SK-N-SH (cell line): ENCODE data around the gene R3HCC1L.

Experiments
- NRF1 ChIP-seq: IDR thresholded peaks from 2 replicates; pipeline ENCODE4 v1.6.1; 2012; ENCODE audit warnings: low read depth, mild to moderate bottlenecking, low read length
- POLR2AphosphoS5 ChIP-seq: IDR thresholded peaks from 2 replicates; pipeline ENCODE4 v1.6.1; 2012; ENCODE audit warnings: low read depth, low read length
- SMC3 ChIP-seq: IDR thresholded peaks from 2 replicates; pipeline ENCODE4 v1.6.1; 2012; ENCODE audit warnings: low read depth, low read length, improper control_type of control experiment
- TF ChIP-seq, protein P1 (sequence below): fragments of 200-600 bp; sonication (generic); IDR thresholded peaks from 2 replicates; pipeline ENCODE4 v1.6.1; 2017; ENCODE audit warnings: antibody characterized with exemption, mild to moderate bottlenecking, moderate library complexity

DNA sequence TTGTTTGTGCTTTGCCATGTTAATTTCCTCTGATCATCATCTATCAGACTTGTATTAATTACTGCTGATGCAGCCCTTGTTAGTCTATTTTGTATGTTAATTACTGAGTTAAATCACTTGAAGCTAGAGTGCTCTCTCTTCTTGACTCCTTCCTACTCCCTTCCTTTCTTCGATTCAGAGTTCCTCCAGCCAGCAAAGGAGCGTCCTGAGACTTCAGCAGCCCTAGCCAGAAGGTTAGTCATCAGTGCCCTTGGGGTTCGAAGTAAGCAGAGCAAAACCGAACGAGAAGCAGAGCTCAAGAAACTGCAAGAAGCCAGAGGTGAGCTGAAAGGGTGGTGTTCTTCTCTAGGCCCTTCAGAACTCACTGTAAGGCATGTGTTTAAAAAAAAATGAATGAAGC, 101.4 kb downstream of the R3HCC1L start:
- no peak for TF ChIP-seq SMC3
- TF ChIP-seq, protein P1, sequence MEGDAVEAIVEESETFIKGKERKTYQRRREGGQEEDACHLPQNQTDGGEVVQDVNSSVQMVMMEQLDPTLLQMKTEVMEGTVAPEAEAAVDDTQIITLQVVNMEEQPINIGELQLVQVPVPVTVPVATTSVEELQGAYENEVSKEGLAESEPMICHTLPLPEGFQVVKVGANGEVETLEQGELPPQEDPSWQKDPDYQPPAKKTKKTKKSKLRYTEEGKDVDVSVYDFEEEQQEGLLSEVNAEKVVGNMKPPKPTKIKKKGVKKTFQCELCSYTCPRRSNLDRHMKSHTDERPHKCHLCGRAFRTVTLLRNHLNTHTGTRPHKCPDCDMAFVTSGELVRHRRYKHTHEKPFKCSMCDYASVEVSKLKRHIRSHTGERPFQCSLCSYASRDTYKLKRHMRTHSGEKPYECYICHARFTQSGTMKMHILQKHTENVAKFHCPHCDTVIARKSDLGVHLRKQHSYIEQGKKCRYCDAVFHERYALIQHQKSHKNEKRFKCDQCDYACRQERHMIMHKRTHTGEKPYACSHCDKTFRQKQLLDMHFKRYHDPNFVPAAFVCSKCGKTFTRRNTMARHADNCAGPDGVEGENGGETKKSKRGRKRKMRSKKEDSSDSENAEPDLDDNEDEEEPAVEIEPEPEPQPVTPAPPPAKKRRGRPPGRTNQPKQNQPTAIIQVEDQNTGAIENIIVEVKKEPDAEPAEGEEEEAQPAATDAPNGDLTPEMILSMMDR = no peak
- TF ChIP-seq POLR2AphosphoS5 = no peak
- TF ChIP-seq NRF1 = no peak
